PFSK-1 (cell line): ENCODE data around the gene RPAP3.

Experiments used
- FOXP2 ChIP-seq: optimal IDR thresholded peaks from 2 replicates; pipeline ENCODE3; 2011; ENCODE audit warnings: borderline replicate concordance, control low read depth, inconsistent platforms; ENCODE audit not compliant: insufficient read depth; ENCODE audit errors: extremely low read length, extremely low read depth
- POLR2AphosphoS5 ChIP-seq: IDR thresholded peaks from 2 replicates; pipeline ENCODE4 v1.6.1; 2012; ENCODE audit warnings: low read depth, mild to moderate bottlenecking, control low read depth, low read length, moderate library complexity
- REST ChIP-seq, 2 experiments: IDR thresholded peaks; 2 replicates each; pipeline versions ENCODE4 v1.6.1 to v1.8.0; 2011 to 2012; ENCODE audit warnings: low read depth in 2 of 2, low read length in 2 of 2, control low read depth in 1 of 2, inconsistent platforms in 1 of 2, mild to moderate bottlenecking in 1 of 2, moderate library complexity in 1 of 2; ENCODE audit not compliant: insufficient read depth in 1 of 2
- SIN3A ChIP-seq: IDR thresholded peaks from 2 replicates; pipeline ENCODE4 v1.6.1; 2012; ENCODE audit warnings: mild to moderate bottlenecking, low read length, moderate library complexity, borderline replicate concordance; ENCODE audit not compliant: insufficient read depth
- TAF1 ChIP-seq: IDR thresholded peaks from 2 replicates; pipeline ENCODE4 v1.6.1; 2012; ENCODE audit warnings: low read length, control low read depth, borderline replicate concordance; ENCODE audit not compliant: insufficient read depth

Gene RPAP3

GRCh38 chr12:47730341-47730744, 24.5 kb upstream of the RPAP3 start:
- no peak for TF ChIP-seq POLR2AphosphoS5
- TF ChIP-seq REST (IDR thresholded peaks at IDR 0.05; ENCODE audit: insufficient read depth in 1 of 2, low read depth in 2 of 2, low read length in 2 of 2), result no peak
- TF ChIP-seq TAF1, result no peak
- TF ChIP-seq SIN3A, result no peak
- TF ChIP-seq FOXP2, result no peak

- TF ChIP-seq SIN3A, result no peak
- TF ChIP-seq FOXP2, result no peak
- no peak for TF ChIP-seq POLR2AphosphoS5
- no peak for TF ChIP-seq TAF1
- TF ChIP-seq REST (IDR thresholded peaks at IDR 0.05; ENCODE audit: insufficient read depth in 1 of 2, low read depth in 2 of 2, low read length in 2 of 2), result 0 out of 4 replicates have a peak, but pooled peaks of 1 of the 2 experiments have one; percentile 19
Observed at GRCh38 chr12:47729233-47729632, 23.4 kb upstream of the RPAP3 start.

- TF ChIP-seq SIN3A, result no peak
- no peak for TF ChIP-seq POLR2AphosphoS5
- no peak for TF ChIP-seq REST (IDR thresholded peaks at IDR 0.05; ENCODE audit: insufficient read depth in 1 of 2, low read depth in 2 of 2, low read length in 2 of 2)
- TF ChIP-seq FOXP2, result no peak
- no peak for TF ChIP-seq TAF1
Observed at GRCh38 chr12:47725893-47726292, 20.1 kb upstream of the RPAP3 start.

GRCh38 chr12:47725091-47725772, 19.4 kb upstream of the RPAP3 start, which contains the start of gene ENDOU:
ENDOU (minus strand) TSS chr12:47725490; CDS start chr12:47725413, 77 bp downstream.
- TF ChIP-seq REST (IDR thresholded peaks at IDR 0.05; ENCODE audit: insufficient read depth in 1 of 2, low read depth in 2 of 2, low read length in 2 of 2) (no peak), SIN3A (no peak), POLR2AphosphoS5 (no peak), TAF1 (no peak), FOXP2 (no peak)
